Omental fat pad (tissue), 4 donors: ENCODE measurements around the gene CP. TPM values are rescaled to one million over a fixed set of nuclear protein-coding genes. Genes with fewer than 3 reads are reported as not detected.

ENCODE experiments used
- ATAC-seq: fragments of 150-250 bp; one replicate; pipeline ENCODE4 v1.9.1; 2016; ENCODE audit warnings: mild to moderate bottlenecking, moderate library complexity; ENCODE audit not compliant: low FRiP score
- DNase-seq: peaks from one replicate; pipeline ENCODE4 v3.0.0-alpha.2; 2019; ENCODE audit warnings: low spot score
- CTCF ChIP-seq, 3 donors: fragments of 450-650 bp; IDR thresholded peaks; one replicate each; pipeline ENCODE4 v1.5.1; 2016 to 2017; ENCODE audit warnings: antibody characterized with exemption in 3 of 3, mild to moderate bottlenecking in 3 of 3, moderate library complexity in 2 of 3
- total RNA-seq, 4 donors: library from RNA; depleted of rRNA; stranded (reverse); fragments of >200 nt; gene quantifications; one replicate each; pipeline ENCODE4 v1.1.0, GENCODE V29; 2016

The CP gene
- total RNA-seq, 4 donors from 2014 or later = 0.95 to 24.3 (median 9.3) TPM

- ATAC-seq (no peak), DNase-seq (no peak)
- TF ChIP-seq CTCF (IDR thresholded peaks at IDR 0.05) = no peak
These were observed 53.7 kb downstream of the CP start for GRCh38 chr3:149167898-149168297.

DNA sequence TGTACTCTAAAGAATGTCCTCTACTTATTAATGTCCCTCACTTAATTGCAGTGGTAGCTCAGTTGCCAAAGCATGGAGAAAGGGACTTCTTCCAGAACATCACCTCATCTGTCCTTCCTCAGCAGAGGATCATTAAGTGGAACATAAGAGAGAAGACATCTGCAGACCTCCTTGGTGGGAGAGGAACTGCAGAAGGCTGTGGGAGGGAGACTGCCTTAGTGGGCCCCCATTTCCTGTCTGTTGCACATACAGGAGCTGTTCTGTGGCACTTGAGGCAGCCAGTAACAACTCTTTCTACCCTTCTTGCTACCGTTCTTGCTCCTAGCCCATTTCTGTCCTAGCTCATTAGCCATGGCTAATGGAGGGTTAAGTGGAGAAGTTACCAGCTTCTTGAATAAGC lies 58.6 kb downstream of the CP start:
- TF ChIP-seq CTCF (IDR thresholded peaks at IDR 0.05) = no peak
- ATAC-seq (no peak), DNase-seq (no peak)

DNA sequence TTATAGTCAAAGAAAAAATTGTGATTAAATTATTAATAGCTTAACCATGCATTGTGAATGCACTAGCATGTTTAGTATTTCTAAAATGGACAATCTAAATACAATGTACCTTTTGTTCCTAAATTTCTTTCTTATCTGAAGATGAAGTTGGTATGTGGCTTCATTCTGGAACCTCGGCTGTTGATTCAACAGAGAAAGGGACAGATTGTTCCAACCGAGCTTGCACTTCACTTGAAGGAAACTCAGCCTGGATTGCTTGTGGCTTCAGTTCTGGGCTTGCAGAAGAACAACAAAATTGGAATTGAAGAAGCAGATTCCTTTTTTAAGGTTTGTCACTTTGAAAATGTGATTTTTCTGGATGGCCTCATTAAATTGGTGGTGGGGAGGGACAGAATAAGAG lies 59.6 kb downstream of the CP start:
- ATAC-seq = no peak
- no peak for DNase-seq
- TF ChIP-seq CTCF (IDR thresholded peaks at IDR 0.05) = no peak

GRCh38 chr3:149160754-149161300 lies 60.8 kb downstream of the CP start:
- no peak for TF ChIP-seq CTCF (IDR thresholded peaks at IDR 0.05)
- DNase-seq (no peak), ATAC-seq (no peak)

- DNase-seq (no peak), ATAC-seq (no peak)
- no peak for TF ChIP-seq CTCF (IDR thresholded peaks at IDR 0.05)
These were observed 68.2 kb downstream of the CP start for GRCh38 chr3:149153402-149153801.

- ATAC-seq (no peak), DNase-seq (no peak)
- TF ChIP-seq CTCF (IDR thresholded peaks at IDR 0.05) = no peak
These were observed 69.2 kb downstream of the CP start for GRCh38 chr3:149152420-149152819.

GRCh38 chr3:149151843-149152242 lies 69.8 kb downstream of the CP start:
- no peak for TF ChIP-seq CTCF (IDR thresholded peaks at IDR 0.05)
- ATAC-seq = no peak
- DNase-seq = no peak
